GM21576 (cell line): Measurements from ENCODE around the gene STARD10.
"Not testable (repeated sequence)": the region's sequence is repeated elsewhere in the genome, so short reads cannot be mapped to it uniquely, and the experiment has no call there.

Experiments used
- ATAC-seq: cut with Tn5 transposase; IDR thresholded peaks from one replicate; pipeline ENCODE4 v1.9.1; 2021; ENCODE audit warnings: mild to moderate bottlenecking, moderate library complexity; ENCODE audit not compliant: unreplicated experiment

Gene STARD10

GRCh38 chr11:72793425-72794367 is at the start of gene STARD10:
STARD10 (minus strand) TSS chr11:72794047; CDS start chr11:72781181, 12,866 bp downstream.
- peak; percentile 83 for ATAC-seq

GRCh38 chr11:72842653-72843330 is 48.9 kb upstream of the STARD10 start:
- ATAC-seq: no peak

GRCh38 chr11:72842126-72842525 is 48.3 kb upstream of the STARD10 start:
- no peak for ATAC-seq

GRCh38 chr11:72841397-72841796 is 47.5 kb upstream of the STARD10 start:
- ATAC-seq: no peak

- ATAC-seq: no peak
Observed at GRCh38 chr11:72840780-72841179, 46.9 kb upstream of the STARD10 start.

- ATAC-seq: no peak
Observed at GRCh38 chr11:72838691-72839305, 45.0 kb upstream of the STARD10 start.

- ATAC-seq: no peak
Observed at GRCh38 chr11:72836111-72836510, 42.3 kb upstream of the STARD10 start.

- ATAC-seq: no peak
Observed at GRCh38 chr11:72834905-72835304, 41.1 kb upstream of the STARD10 start.

GRCh38 chr11:72833811-72834493 is 40.1 kb upstream of the STARD10 start:
- no peak for ATAC-seq

GRCh38 chr11:72833083-72833733 is 39.4 kb upstream of the STARD10 start:
- no peak for ATAC-seq

- ATAC-seq: no peak
Observed at GRCh38 chr11:72832301-72833082, 38.6 kb upstream of the STARD10 start.

GRCh38 chr11:72831521-72832300 is 37.9 kb upstream of the STARD10 start:
- no peak for ATAC-seq

- no peak for ATAC-seq
Observed at GRCh38 chr11:72829884-72830533, 36.2 kb upstream of the STARD10 start.

GRCh38 chr11:72829178-72829577 is 35.3 kb upstream of the STARD10 start:
- ATAC-seq: no peak

- ATAC-seq: no peak
Observed at GRCh38 chr11:72828692-72829101, 34.9 kb upstream of the STARD10 start.

GRCh38 chr11:72828081-72828567 is 34.3 kb upstream of the STARD10 start:
- ATAC-seq: no peak

GRCh38 chr11:72827656-72828055 is 33.8 kb upstream of the STARD10 start:
- ATAC-seq: not testable (repeated sequence)

- ATAC-seq: no peak
Observed at GRCh38 chr11:72826942-72827480, 33.2 kb upstream of the STARD10 start.
